HEK293 (cell line): ENCODE measurements around the gene SAMHD1.
"Not testable (repeated sequence)": the region's sequence is repeated elsewhere in the genome, so short reads cannot be mapped to it uniquely, and the experiment has no call there.

Experiments
- CTCF ChIA-PET: fragments of 350-600 bp; formaldehyde crosslinking; extraction: SDS; loops from one replicate; lab custom pipeline; 2021; ENCODE audit warnings: antibody characterized with exemption; lab: Yijun Ruan, JAX
- POLR2A ChIA-PET: fragments of 300-600 bp; formaldehyde crosslinking; extraction: SDS; loops from one replicate; lab custom pipeline; 2020; ENCODE audit warnings: antibody characterized with exemption, inconsistent platforms; lab: Yijun Ruan, JAX
- H3K27ac ChIP-seq: fragments of 200-500 bp; sonication (Bioruptor generic); 2 replicates; pipeline ENCODE4 v1.5.1; 2014; ENCODE audit warnings: low read depth, low read length, control low read depth, inconsistent platforms; ENCODE audit errors: extremely low read depth
- H3K36me3 ChIP-seq, 2 experiments: fragments of 200-500 bp in 1 of 2; sonication (Bioruptor generic) in 1 of 2; 1 replicate in 1 of 2; 2 replicates in 1 of 2; pipeline ENCODE4 v1.5.1; 2014 to 2017; ENCODE audit warnings: inconsistent platforms in 2 of 2, low read length in 2 of 2; ENCODE audit not compliant: control insufficient read depth in 2 of 2, insufficient read depth in 1 of 2
- H3K4me1 ChIP-seq: fragments of 200-500 bp; sonication (Bioruptor generic); 2 replicates; pipeline ENCODE4 v1.5.1; 2014; ENCODE audit warnings: mild to moderate bottlenecking, low read length, inconsistent platforms; ENCODE audit not compliant: control insufficient read depth, insufficient read depth
- H3K4me3 ChIP-seq: 2 replicates; pipeline ENCODE4 v1.5.1; 2011; ENCODE audit warnings: low read depth, mild to moderate bottlenecking, control low read depth, low read length, moderate library complexity
- H3K9me3 ChIP-seq: fragments of 200-500 bp; sonication (Bioruptor generic); 2 replicates; pipeline ENCODE4 v1.5.1; 2014; ENCODE audit warnings: low read depth, low read length, inconsistent platforms; ENCODE audit not compliant: control insufficient read depth, insufficient read depth
- GLIS1 ChIP-seq: fragments of 450-650 bp; formaldehyde crosslinking; IDR thresholded peaks from 2 replicates; pipeline ENCODE4 v1.5.1; 2016; ENCODE audit warnings: missing biosample characterization, missing genetic modification characterization
- KLF8 ChIP-seq: fragments of 450-650 bp; formaldehyde crosslinking; IDR thresholded peaks from 2 replicates; pipeline ENCODE4 v1.5.1; 2016; ENCODE audit warnings: missing biosample characterization, missing genetic modification characterization
- PRDM1 ChIP-seq: fragments of 450-650 bp; formaldehyde crosslinking; IDR thresholded peaks from 2 replicates; pipeline ENCODE4; 2016; ENCODE audit warnings: missing biosample characterization, missing genetic modification characterization
- SP2 ChIP-seq: fragments of 450-650 bp; formaldehyde crosslinking; IDR thresholded peaks from 2 replicates; pipeline ENCODE4 v1.5.1; 2016; ENCODE audit warnings: missing biosample characterization, missing genetic modification characterization
- ZBTB20 ChIP-seq: fragments of 450-650 bp; formaldehyde crosslinking; IDR thresholded peaks from 2 replicates; pipeline ENCODE4 v1.5.1; 2016; ENCODE audit warnings: missing biosample characterization, missing genetic modification characterization
- ZBTB6 ChIP-seq: fragments of 450-650 bp; formaldehyde crosslinking; IDR thresholded peaks from 2 replicates; pipeline ENCODE4 v1.5.1; 2017; ENCODE audit warnings: missing biosample characterization, missing genetic modification characterization
- ZFP41 ChIP-seq: fragments of 450-650 bp; formaldehyde crosslinking; IDR thresholded peaks from 2 replicates; pipeline ENCODE4 v1.5.1; 2016; ENCODE audit warnings: missing biosample characterization, missing genetic modification characterization, borderline replicate concordance
- ZNF10 ChIP-seq: fragments of 450-650 bp; formaldehyde crosslinking; IDR thresholded peaks from 2 replicates; pipeline ENCODE4 v1.5.1; 2017; ENCODE audit warnings: missing biosample characterization, missing genetic modification characterization
- ZNF133 ChIP-seq: fragments of 450-650 bp; formaldehyde crosslinking; IDR thresholded peaks from 2 replicates; pipeline ENCODE4 v1.5.1; 2016; ENCODE audit warnings: missing biosample characterization, missing genetic modification characterization
- ZNF169 ChIP-seq: fragments of 450-650 bp; formaldehyde crosslinking; IDR thresholded peaks from 2 replicates; pipeline ENCODE4 v1.5.1; 2016; ENCODE audit warnings: missing biosample characterization, missing genetic modification characterization
- ZNF239 ChIP-seq: fragments of 450-650 bp; formaldehyde crosslinking; IDR thresholded peaks from 2 replicates; pipeline ENCODE4 v1.5.1; 2016; ENCODE audit warnings: missing biosample characterization, missing genetic modification characterization
- ZNF274 ChIP-seq, 2 experiments: fragments of 200-500 bp in 1 of 2; fragments of 450-650 bp in 1 of 2; sonication (Bioruptor generic) in 1 of 2; formaldehyde crosslinking in 1 of 2; IDR thresholded peaks; 2 replicates each; pipeline versions ENCODE4 v1.5.1 to v1.6.1; 2014 to 2016; ENCODE audit warnings: borderline replicate concordance in 1 of 2, inconsistent platforms in 1 of 2, low read length in 1 of 2, missing biosample characterization in 1 of 2, missing genetic modification characterization in 1 of 2
- ZNF335 ChIP-seq: fragments of 450-650 bp; formaldehyde crosslinking; conservative IDR thresholded peaks from 2 replicates; pipeline ENCODE4 v1.5.1; 2016; ENCODE audit warnings: missing biosample characterization, missing genetic modification characterization
- ZNF350 ChIP-seq: fragments of 450-650 bp; formaldehyde crosslinking; IDR thresholded peaks from 2 replicates; pipeline ENCODE4 v1.5.0; 2017; ENCODE audit warnings: missing biosample characterization, mild to moderate bottlenecking, missing genetic modification characterization
- ZNF561 ChIP-seq: fragments of 450-650 bp; IDR thresholded peaks from 2 replicates; pipeline ENCODE4 v1.5.1; 2018; ENCODE audit warnings: missing biosample characterization, missing genetic modification characterization, borderline replicate concordance
- ZNF629 ChIP-seq: fragments of 450-650 bp; formaldehyde crosslinking; IDR thresholded peaks from 2 replicates; pipeline ENCODE4 v1.5.1; 2017; ENCODE audit warnings: missing biosample characterization, missing genetic modification characterization
- ZNF664 ChIP-seq: fragments of 450-650 bp; formaldehyde crosslinking; IDR thresholded peaks from 2 replicates; pipeline ENCODE4 v1.5.1; 2016; ENCODE audit warnings: missing biosample characterization, missing genetic modification characterization
- ZNF677 ChIP-seq: fragments of 450-650 bp; IDR thresholded peaks from 2 replicates; pipeline ENCODE4 v1.5.0; 2018; ENCODE audit warnings: missing biosample characterization, mild to moderate bottlenecking, missing genetic modification characterization, moderate library complexity
- ZNF76 ChIP-seq: fragments of 450-650 bp; formaldehyde crosslinking; IDR thresholded peaks from 2 replicates; pipeline ENCODE4; 2016; ENCODE audit warnings: low read depth, missing biosample characterization, missing genetic modification characterization, borderline replicate concordance
- ZNF768 ChIP-seq: fragments of 450-650 bp; formaldehyde crosslinking; IDR thresholded peaks from 2 replicates; pipeline ENCODE4 v1.5.1; 2018; ENCODE audit warnings: missing biosample characterization, mild to moderate bottlenecking, missing genetic modification characterization
- ZNF791 ChIP-seq: fragments of 450-650 bp; formaldehyde crosslinking; IDR thresholded peaks from 2 replicates; pipeline ENCODE4 v1.5.1; 2016; ENCODE audit warnings: missing biosample characterization, missing genetic modification characterization
- ZNF792 ChIP-seq: fragments of 450-650 bp; formaldehyde crosslinking; IDR thresholded peaks from 2 replicates; pipeline ENCODE4 v1.5.1; 2016; ENCODE audit warnings: missing biosample characterization, missing genetic modification characterization
- ZNF830 ChIP-seq: fragments of 450-650 bp; IDR thresholded peaks from 2 replicates; pipeline ENCODE4 v1.5.0; 2018; ENCODE audit warnings: missing biosample characterization, missing genetic modification characterization, low read depth, mild to moderate bottlenecking, moderate library complexity
- ZXDB ChIP-seq: fragments of 450-650 bp; formaldehyde crosslinking; IDR thresholded peaks from 2 replicates; pipeline ENCODE4 v1.5.1; 2016; ENCODE audit warnings: missing biosample characterization, missing genetic modification characterization
- TF ChIP-seq, protein P1 (sequence below): fragments of 450-650 bp; formaldehyde crosslinking; IDR thresholded peaks from 2 replicates; pipeline ENCODE4 v1.5.1; 2016; ENCODE audit warnings: missing biosample characterization, missing genetic modification characterization
- TF ChIP-seq, protein P2 (sequence below): fragments of 450-650 bp; formaldehyde crosslinking; IDR thresholded peaks from 2 replicates; pipeline ENCODE4 v1.5.1; 2016; ENCODE audit warnings: missing biosample characterization, missing genetic modification characterization

Gene SAMHD1

DNA sequence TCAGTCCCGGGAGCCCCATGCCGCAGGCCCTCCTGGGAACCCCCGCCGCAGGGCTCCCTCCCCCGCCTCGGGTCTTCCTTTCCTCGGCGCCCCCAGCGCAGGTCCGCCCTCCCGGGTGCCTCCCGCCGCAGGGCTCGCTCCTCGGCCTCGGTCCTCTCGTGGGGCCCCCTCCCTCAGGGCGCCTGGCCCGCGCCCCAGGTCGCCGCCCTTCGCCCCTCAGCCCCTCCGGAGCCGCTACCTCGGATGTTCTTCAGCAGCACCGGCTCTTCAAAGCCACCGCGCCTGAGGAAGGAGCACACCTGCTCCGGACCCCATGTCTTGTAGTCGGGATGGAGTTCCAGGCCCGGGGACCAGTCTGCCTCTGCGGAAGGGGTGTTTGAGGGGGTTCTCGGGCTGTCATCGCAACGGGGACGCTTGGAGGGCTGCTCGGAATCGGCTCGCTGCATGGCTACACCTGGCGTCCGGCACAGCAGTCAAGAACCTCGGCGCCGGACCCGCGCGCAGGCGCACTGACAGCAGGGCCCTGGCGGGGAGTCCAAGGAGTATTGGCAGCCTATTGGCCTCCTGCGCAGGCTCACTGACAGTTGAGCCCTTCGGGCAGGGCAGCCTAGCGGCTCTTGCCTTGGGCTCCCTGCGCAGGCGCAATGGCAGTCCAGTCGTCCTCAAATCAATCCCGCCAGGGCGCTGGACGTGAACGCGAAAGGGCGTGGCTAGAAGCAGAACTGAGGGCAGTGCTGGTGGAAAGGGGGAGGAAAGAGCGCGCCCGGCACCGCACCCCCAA is at the start of gene SAMHD1 (continued):
- TF ChIP-seq, protein P1, sequence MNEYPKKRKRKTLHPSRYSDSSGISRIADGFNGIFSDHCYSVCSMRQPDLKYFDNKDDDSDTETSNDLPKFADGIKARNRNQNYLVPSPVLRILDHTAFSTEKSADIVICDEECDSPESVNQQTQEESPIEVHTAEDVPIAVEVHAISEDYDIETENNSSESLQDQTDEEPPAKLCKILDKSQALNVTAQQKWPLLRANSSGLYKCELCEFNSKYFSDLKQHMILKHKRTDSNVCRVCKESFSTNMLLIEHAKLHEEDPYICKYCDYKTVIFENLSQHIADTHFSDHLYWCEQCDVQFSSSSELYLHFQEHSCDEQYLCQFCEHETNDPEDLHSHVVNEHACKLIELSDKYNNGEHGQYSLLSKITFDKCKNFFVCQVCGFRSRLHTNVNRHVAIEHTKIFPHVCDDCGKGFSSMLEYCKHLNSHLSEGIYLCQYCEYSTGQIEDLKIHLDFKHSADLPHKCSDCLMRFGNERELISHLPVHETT = no peak
- TF ChIP-seq ZNF239 (tag by site-specific recombination) = no peak
- peak; percentile 31 for TF ChIP-seq SP2 (tag by site-specific recombination)
- peak; percentile 22; the same call in 1 of the 2 replicates for TF ChIP-seq ZNF561 (tag by site-specific recombination)
- no peak for TF ChIP-seq ZNF664 (tag by site-specific recombination)
- peak; percentile 96 for TF ChIP-seq ZBTB20 (tag by site-specific recombination)
- TF ChIP-seq, protein P2, sequence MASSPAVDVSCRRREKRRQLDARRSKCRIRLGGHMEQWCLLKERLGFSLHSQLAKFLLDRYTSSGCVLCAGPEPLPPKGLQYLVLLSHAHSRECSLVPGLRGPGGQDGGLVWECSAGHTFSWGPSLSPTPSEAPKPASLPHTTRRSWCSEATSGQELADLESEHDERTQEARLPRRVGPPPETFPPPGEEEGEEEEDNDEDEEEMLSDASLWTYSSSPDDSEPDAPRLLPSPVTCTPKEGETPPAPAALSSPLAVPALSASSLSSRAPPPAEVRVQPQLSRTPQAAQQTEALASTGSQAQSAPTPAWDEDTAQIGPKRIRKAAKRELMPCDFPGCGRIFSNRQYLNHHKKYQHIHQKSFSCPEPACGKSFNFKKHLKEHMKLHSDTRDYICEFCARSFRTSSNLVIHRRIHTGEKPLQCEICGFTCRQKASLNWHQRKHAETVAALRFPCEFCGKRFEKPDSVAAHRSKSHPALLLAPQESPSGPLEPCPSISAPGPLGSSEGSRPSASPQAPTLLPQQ = peak; percentile 34; the same call in 1 of the 2 replicates

DNA sequence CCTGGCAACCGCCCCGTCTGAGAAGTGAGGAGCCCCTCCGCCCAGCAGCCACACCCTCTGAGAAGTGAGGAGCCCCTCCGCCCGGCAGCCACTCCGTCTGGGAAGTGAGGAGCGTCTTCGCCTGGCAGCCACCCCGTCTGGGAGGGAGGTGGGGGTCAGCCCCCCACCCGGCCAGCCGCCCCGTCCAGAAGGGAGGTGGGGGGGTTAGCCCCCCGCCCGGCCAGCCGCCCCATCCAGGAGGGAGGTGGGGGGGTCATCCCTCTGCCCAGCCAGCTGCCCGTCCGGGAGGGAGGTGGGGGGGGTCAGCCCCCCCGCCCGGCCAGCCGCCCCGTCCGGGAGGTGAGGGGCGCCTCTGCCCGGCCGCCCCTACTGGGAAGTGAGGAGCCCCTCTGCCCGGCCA is 48.7 kb upstream of the SAMHD1 start:
- POLR2A ChIA-PET, CTCF ChIA-PET, H3K9me3 ChIP-seq, H3K27ac ChIP-seq, H3K4me3 ChIP-seq, H3K4me1 ChIP-seq: not testable (repeated sequence)
- H3K36me3 ChIP-seq = peaks cover 9 to 50% of the 10 kb centered on the region in 2 experiments

GRCh38 chr20:36998652-36999051 is 47.1 kb upstream of the SAMHD1 start:
- no peak overlapping the region for H3K27ac ChIP-seq
- H3K9me3 ChIP-seq = no peaks in the 10 kb centered on the region
- H3K4me3 ChIP-seq = no peak overlapping the region
- POLR2A ChIA-PET = no interaction called here
- peaks cover 4 to 55% of the 10 kb centered on the region in 2 experiments for H3K36me3 ChIP-seq
- TF ChIP-seq ZNF274 (IDR thresholded peaks at IDR 0.05; ENCODE audit: low read length) = no peak
- no peak for TF ChIP-seq ZNF274 (tag by site-specific recombination; IDR thresholded peaks at IDR 0.05; ENCODE audit: borderline replicate concordance)
- TF ChIP-seq ZNF76 = no peak
- no peak for TF ChIP-seq ZXDB
- TF ChIP-seq ZNF169 (tag by site-specific recombination) = no peak
- no peak for TF ChIP-seq GLIS1 (tag by site-specific recombination)
- no peak for TF ChIP-seq KLF8 (tag by site-specific recombination)
- no peak for TF ChIP-seq ZNF677
- TF ChIP-seq ZBTB6 = no peak
- no peak for TF ChIP-seq ZFP41 (tag by site-specific recombination)
- no peak for TF ChIP-seq ZNF335 (tag by site-specific recombination)
- no peak for TF ChIP-seq ZNF792
- TF ChIP-seq ZNF10 = no peak
- no peak for TF ChIP-seq ZNF768 (tag by site-specific recombination)
- TF ChIP-seq ZNF629 (tag by site-specific recombination) = no peak
- no peak for TF ChIP-seq ZNF133 (tag by site-specific recombination)
- no peak for TF ChIP-seq ZNF791
- TF ChIP-seq ZNF350 (tag by site-specific recombination) = no peak
- TF ChIP-seq ZNF830 (tag by site-specific recombination) = no peak
- TF ChIP-seq PRDM1 (tag by site-specific recombination) = no peak
- TF ChIP-seq, all 188 proteins: peak for 0
- CTCF ChIA-PET = no interaction called here
- no peaks in the 10 kb centered on the region for H3K4me1 ChIP-seq
